Measurements from ENCODE around the gene PRSS22.
A peak's percentile ranks its signal among the peaks of the same experiment; 100 is the strongest.

Gene PRSS22

GRCh38 chr16:2857451-2858244 lies at the start of gene PRSS22:
Gene PRSS22 (minus strand): TSS chr16:2858170. CDS start chr16:2858104, 66 bp downstream.
- no peak for DNase-seq

- peak; percentile 19 for DNase-seq
These were observed 49.2 kb upstream of the PRSS22 start for GRCh38 chr16:2907084-2907753.

GRCh38 chr16:2905988-2906387 lies 48.0 kb upstream of the PRSS22 start:
- no peak for DNase-seq

- peak; percentile 100 for DNase-seq
These were observed 47.4 kb upstream of the PRSS22 start for GRCh38 chr16:2905241-2905987.

- DNase-seq: no peak
These were observed 46.9 kb upstream of the PRSS22 start for GRCh38 chr16:2904922-2905240.

- peak; percentile 92 for DNase-seq
These were observed 46.3 kb upstream of the PRSS22 start for GRCh38 chr16:2904100-2904921.

GRCh38 chr16:2902337-2903130 lies 44.6 kb upstream of the PRSS22 start:
- no peak for DNase-seq

- DNase-seq: no peak
These were observed 42.6 kb upstream of the PRSS22 start for GRCh38 chr16:2900526-2901075.

GRCh38 chr16:2899564-2900072 lies 41.6 kb upstream of the PRSS22 start:
- DNase-seq: no peak

GRCh38 chr16:2898831-2899563 lies 41.0 kb upstream of the PRSS22 start:
- DNase-seq: no peak

- no peak for DNase-seq
These were observed 39.1 kb upstream of the PRSS22 start for GRCh38 chr16:2897110-2897509.

GRCh38 chr16:2896480-2897010 lies 38.6 kb upstream of the PRSS22 start:
- no peak for DNase-seq

- DNase-seq: no peak
These were observed 37.8 kb upstream of the PRSS22 start for GRCh38 chr16:2895813-2896212.

- DNase-seq: no peak
These were observed 36.3 kb upstream of the PRSS22 start for GRCh38 chr16:2894231-2894630.

GRCh38 chr16:2884041-2884451 lies 26.1 kb upstream of the PRSS22 start:
- no peak for DNase-seq

- DNase-seq: no peak
These were observed 25.5 kb upstream of the PRSS22 start for GRCh38 chr16:2883458-2883908.

- DNase-seq: peak; percentile 98
These were observed 24.9 kb upstream of the PRSS22 start, which contains the start of gene FLYWCH2 for GRCh38 chr16:2882650-2883457. Gene FLYWCH2 (plus strand): TSS chr16:2883215. CDS start chr16:2896450, 13,235 bp downstream.

GRCh38 chr16:2881783-2882649 lies 24.0 kb upstream of the PRSS22 start:
- no peak for DNase-seq

Measured in midbrain (tissue), 1 donor.